Body of pancreas (tissue), 4 donors: ENCODE data around the gene DAW1.

Experiments used
- CTCF ChIP-seq, 7 experiments: fragments of 450-650 bp in 4 of 7; fragments of 200-600 bp in 3 of 7; sonication (generic) in 3 of 7; IDR thresholded peaks; one replicate each; pipeline ENCODE4 v1.5.1; 2016 to 2019; ENCODE audit warnings: antibody characterized with exemption in 7 of 7
- POLR2A ChIP-seq, 3 donors: fragments of 450-650 bp; IDR thresholded peaks; one replicate each; pipeline ENCODE4 v1.6.1; 2016; ENCODE audit warnings: antibody characterized with exemption in 3 of 3, mild to moderate bottlenecking in 2 of 3

GRCh38 chr2:227921648-227922047 lies 50.2 kb downstream of the DAW1 start:
- no peak for TF ChIP-seq CTCF (IDR thresholded peaks at IDR 0.05)
- no peak for TF ChIP-seq POLR2A (IDR thresholded peaks at IDR 0.05)
